ENCODE measurements around the gene VPS18. TPM values are rescaled to one million over a fixed set of nuclear protein-coding genes. Genes with fewer than 3 reads are reported as not detected.

The VPS18 gene
- total and polyA plus RNA-seq, 4 donors: 3.4 to 15.3 (median 10.3) TPM

DNA sequence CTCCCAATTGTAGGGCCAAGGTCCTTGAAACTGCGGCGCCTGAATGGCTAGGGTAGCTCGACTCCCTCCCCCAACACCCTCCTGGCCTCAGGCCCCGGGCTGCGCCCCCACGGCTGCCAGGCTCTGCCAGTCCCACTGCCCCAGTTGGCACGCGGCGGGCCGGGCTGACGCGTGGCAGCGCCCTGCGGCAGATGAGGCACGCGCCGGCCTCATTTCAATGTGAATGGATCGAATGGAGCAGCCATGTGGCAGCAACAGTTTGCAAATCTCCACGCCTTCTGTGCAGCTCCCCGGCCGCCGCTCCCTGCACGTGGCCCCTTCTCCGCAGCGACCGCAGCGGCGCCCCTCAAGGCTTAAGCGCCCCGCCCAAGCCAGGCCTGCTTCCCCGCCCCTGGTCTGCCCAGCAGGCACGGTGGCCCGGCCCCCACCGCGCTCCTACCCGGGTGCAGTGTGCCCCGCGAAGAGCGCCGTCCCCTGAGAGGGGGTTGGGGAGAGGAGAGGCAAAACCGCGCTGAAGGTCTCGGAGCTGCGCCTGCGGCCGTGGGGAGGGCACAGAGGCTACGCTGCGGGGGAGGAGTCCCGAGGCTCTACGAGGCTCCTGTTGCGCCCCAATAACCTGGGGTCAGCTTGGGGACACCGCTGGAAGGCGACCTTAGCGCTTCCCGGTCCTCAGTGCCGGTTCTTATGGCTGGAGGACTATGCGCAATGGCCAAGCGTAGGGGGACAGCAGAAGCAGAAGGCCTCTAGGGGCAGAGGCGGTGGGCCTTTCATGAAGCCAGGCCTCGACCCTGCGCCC is 31.8 kb downstream of the VPS18 start:
- Histone ChIP-seq H3K4me3 (ENCODE audit: low read depth in 1 of 3, low read length in 3 of 3) (peak overlapping the region in 1 of 3 donors; percentile 27), H3K9ac (ENCODE audit: low read depth in 1 of 2, low read length in 2 of 2) (no peak overlapping the region)

DNA sequence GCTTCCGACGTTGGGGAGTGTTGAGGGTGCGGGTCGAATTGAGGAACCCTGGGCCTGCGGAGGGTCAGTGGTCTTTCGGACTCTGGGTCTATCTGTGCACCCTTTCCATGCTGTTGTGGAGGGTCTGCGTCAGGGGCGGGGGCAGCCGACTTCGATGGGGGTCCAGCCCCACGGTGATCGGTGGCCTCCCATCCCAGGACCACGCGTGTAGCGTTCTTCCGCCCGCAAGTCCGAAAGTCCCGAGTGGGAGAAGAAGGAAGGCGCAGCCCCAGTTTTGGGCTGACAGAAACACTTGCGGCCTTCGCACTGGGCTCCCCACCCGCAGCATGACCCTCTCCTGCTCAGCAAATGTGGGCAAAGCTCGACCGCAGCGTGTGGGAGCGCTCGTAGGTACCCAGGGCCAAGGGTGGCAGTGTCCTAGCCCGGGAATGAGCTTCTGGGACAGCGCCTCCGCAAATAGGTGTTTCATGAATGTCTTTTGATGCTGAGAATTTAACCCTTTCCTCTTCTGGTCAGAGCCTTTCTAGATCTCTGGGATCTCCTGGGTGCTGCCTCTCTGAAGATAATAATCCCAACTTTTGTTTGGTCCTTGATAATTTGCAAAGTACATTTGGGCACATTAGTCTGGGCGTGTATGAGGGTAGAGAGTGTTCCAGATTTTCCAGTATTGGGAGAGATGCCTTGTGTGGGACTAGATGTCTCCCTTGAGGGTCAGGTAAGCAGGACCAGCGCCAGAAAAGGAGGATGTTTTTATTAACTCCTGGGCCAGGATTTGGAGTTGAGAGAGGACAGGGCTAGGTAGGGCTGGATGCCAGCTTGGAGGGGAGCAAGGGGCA is 32.6 kb downstream of the VPS18 start:
- H3K27ac ChIP-seq (ENCODE audit: low read depth in 1 of 2, low read length in 2 of 2): no peak overlapping the region
- H3K9me3 ChIP-seq (ENCODE audit: control insufficient read depth in 4 of 4, low read length in 3 of 4): no peaks in the 10 kb centered on the region
- no peak for DNase-seq (ENCODE audit: low spot score)
- WGBS: 28% methylated on average over 33 of the region's 33 CpGs
- H3K4me1 ChIP-seq (ENCODE audit: control insufficient read depth in 4 of 4, insufficient read depth in 4 of 4, low read length in 3 of 4): peaks cover 20 to 58% (median 45%) of the 10 kb centered on the region in 4 donors
- peaks cover 0 to 5% (median 1%) of the 10 kb centered on the region in 4 donors for H3K27me3 ChIP-seq (ENCODE audit: control insufficient read depth in 4 of 4, insufficient read depth in 4 of 4, low read length in 3 of 4)
- TF ChIP-seq SP1 (IDR thresholded peaks at IDR 0.05): no peak
- no peak for TF ChIP-seq FOXA2 (IDR thresholded peaks at IDR 0.05)
- no peak overlapping the region for H3K9ac ChIP-seq (ENCODE audit: low read depth in 1 of 2, low read length in 2 of 2)
- H3K4me3 ChIP-seq (ENCODE audit: low read depth in 1 of 3, low read length in 3 of 3): no peak overlapping the region
- no peaks in the 10 kb centered on the region for H3K36me3 ChIP-seq (ENCODE audit: control insufficient read depth in 4 of 4, insufficient read depth in 3 of 4, low read depth in 1 of 4, low read length in 3 of 4)

More for the DNA sequence above, 31.8 kb downstream of the VPS18 start:
- Histone ChIP-seq H3K36me3 (ENCODE audit: control insufficient read depth in 4 of 4, insufficient read depth in 3 of 4, low read depth in 1 of 4, low read length in 3 of 4) (no peaks in the 10 kb centered on the region), H3K9me3 (ENCODE audit: control insufficient read depth in 4 of 4, low read length in 3 of 4) (no peaks in the 10 kb centered on the region), H3K27me3 (ENCODE audit: control insufficient read depth in 4 of 4, insufficient read depth in 4 of 4, low read length in 3 of 4) (peaks cover 0 to 5% (median 1%) of the 10 kb centered on the region in 4 donors), H3K4me1 (ENCODE audit: control insufficient read depth in 4 of 4, insufficient read depth in 4 of 4, low read length in 3 of 4) (peaks cover 23 to 50% (median 41%) of the 10 kb centered on the region in 4 donors), H3K27ac (ENCODE audit: low read depth in 1 of 2, low read length in 2 of 2) (no peak overlapping the region)
- 6% methylated on average over 61 of the region's 61 CpGs for WGBS
- no peak for DNase-seq (ENCODE audit: low spot score)
- no peak for TF ChIP-seq YY1 (IDR thresholded peaks at IDR 0.05)
- TF ChIP-seq GABPA (IDR thresholded peaks at IDR 0.05 in 1 of 2, conservative IDR thresholded peaks at IDR 0.05 in 1 of 2): no peak
- no peak for TF ChIP-seq FOXA2 (IDR thresholded peaks at IDR 0.05)
- no peak for TF ChIP-seq RXRA (IDR thresholded peaks at IDR 0.05)
- TF ChIP-seq, protein P1, sequence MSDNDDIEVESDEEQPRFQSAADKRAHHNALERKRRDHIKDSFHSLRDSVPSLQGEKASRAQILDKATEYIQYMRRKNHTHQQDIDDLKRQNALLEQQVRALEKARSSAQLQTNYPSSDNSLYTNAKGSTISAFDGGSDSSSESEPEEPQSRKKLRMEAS (IDR thresholded peaks at IDR 0.05): no peak
- TF ChIP-seq, protein P2, sequence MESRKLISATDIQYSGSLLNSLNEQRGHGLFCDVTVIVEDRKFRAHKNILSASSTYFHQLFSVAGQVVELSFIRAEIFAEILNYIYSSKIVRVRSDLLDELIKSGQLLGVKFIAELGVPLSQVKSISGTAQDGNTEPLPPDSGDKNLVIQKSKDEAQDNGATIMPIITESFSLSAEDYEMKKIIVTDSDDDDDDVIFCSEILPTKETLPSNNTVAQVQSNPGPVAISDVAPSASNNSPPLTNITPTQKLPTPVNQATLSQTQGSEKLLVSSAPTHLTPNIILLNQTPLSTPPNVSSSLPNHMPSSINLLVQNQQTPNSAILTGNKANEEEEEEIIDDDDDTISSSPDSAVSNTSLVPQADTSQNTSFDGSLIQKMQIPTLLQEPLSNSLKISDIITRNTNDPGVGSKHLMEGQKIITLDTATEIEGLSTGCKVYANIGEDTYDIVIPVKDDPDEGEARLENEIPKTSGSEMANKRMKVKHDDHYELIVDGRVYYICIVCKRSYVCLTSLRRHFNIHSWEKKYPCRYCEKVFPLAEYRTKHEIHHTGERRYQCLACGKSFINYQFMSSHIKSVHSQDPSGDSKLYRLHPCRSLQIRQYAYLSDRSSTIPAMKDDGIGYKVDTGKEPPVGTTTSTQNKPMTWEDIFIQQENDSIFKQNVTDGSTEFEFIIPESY (IDR thresholded peaks at IDR 0.05): no peak
- no peak for TF ChIP-seq EGR1 (IDR thresholded peaks at IDR 0.05; ENCODE audit: low read depth in 2 of 2)
- no peak for TF ChIP-seq NR2F2 (IDR thresholded peaks at IDR 0.05)
- TF ChIP-seq SP1 (IDR thresholded peaks at IDR 0.05): no peak
- no peak for TF ChIP-seq FOXA1 (IDR thresholded peaks at IDR 0.05)
- TF ChIP-seq HNF4A (conservative IDR thresholded peaks at IDR 0.05): no peak
- TF ChIP-seq, protein P3, sequence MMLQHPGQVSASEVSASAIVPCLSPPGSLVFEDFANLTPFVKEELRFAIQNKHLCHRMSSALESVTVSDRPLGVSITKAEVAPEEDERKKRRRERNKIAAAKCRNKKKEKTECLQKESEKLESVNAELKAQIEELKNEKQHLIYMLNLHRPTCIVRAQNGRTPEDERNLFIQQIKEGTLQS (IDR thresholded peaks at IDR 0.05): no peak
- TF ChIP-seq HNF4G (IDR thresholded peaks at IDR 0.05): no peak
- no peak for TF ChIP-seq TAF1 (conservative IDR thresholded peaks at IDR 0.05)

DNA sequence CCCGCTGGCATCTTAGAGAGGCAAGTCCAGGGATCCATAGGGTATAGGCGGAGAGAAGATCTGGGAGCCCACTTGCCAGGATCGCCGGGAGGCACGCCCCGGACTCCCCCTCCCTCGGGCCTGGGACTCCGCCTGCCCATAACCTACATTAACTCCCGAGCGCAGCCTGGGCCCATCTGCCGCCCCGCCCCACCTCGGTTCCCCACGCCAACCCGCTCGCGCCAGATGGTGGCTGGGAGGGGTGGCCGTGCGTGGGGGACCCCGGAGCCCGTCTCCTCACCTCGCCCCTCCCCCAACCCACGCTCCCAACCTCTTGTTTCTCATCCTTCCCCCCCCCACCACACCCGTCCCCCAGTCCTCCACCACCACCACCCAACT is 33.2 kb downstream of the VPS18 start:
- Histone ChIP-seq H3K4me1 (ENCODE audit: control insufficient read depth in 4 of 4, insufficient read depth in 4 of 4, low read length in 3 of 4) (peaks cover 24 to 64% (median 49%) of the 10 kb centered on the region in 4 donors), H3K36me3 (ENCODE audit: control insufficient read depth in 4 of 4, insufficient read depth in 3 of 4, low read depth in 1 of 4, low read length in 3 of 4) (no peaks in the 10 kb centered on the region), H3K27me3 (ENCODE audit: control insufficient read depth in 4 of 4, insufficient read depth in 4 of 4, low read length in 3 of 4) (peaks cover 0 to 5% (median 1%) of the 10 kb centered on the region in 4 donors), H3K9me3 (ENCODE audit: control insufficient read depth in 4 of 4, low read length in 3 of 4) (no peaks in the 10 kb centered on the region), H3K9ac (ENCODE audit: low read depth in 1 of 2, low read length in 2 of 2) (no peak overlapping the region), H3K27ac (ENCODE audit: low read depth in 1 of 2, low read length in 2 of 2) (no peak overlapping the region), H3K4me3 (ENCODE audit: low read depth in 1 of 3, low read length in 3 of 3) (no peak overlapping the region)
- DNase-seq (ENCODE audit: low spot score): no peak
- WGBS: 16% methylated on average over 24 of the region's 24 CpGs
- no peak for TF ChIP-seq RAD21 (IDR thresholded peaks at IDR 0.05)
- no peak for TF ChIP-seq GABPA (IDR thresholded peaks at IDR 0.05 in 1 of 2, conservative IDR thresholded peaks at IDR 0.05 in 1 of 2)
- TF ChIP-seq, protein P2 (IDR thresholded peaks at IDR 0.05): no peak
- TF ChIP-seq, protein P1 (IDR thresholded peaks at IDR 0.05): no peak
- TF ChIP-seq SP1 (IDR thresholded peaks at IDR 0.05): no peak
- no peak for TF ChIP-seq HNF4A (conservative IDR thresholded peaks at IDR 0.05)

Measured in liver (tissue), 9 donors.